Stomach (tissue), 9 donors: ENCODE data around the gene UMAD1. TPM values are rescaled to one million over a fixed set of nuclear protein-coding genes. Genes with fewer than 3 reads are reported as not detected.

Source experiments
- DNase-seq, 2 donors: peaks; one replicate each; pipeline versions ENCODE4 v3.0.0 to v3.0.0-alpha.2; 2013 to 2019
- H3K27ac ChIP-seq, 5 donors: fragments of 200-600 bp in 4 of 5; sonication (generic) in 4 of 5; one replicate each; pipeline ENCODE4 v1.5.1; 2013 to 2019; ENCODE audit warnings: mild to moderate bottlenecking in 1 of 5, moderate library complexity in 1 of 5
- H3K27me3 ChIP-seq, 3 donors: fragments of 200-600 bp; sonication (generic); one replicate each; pipeline ENCODE4 v1.5.1; 2017 to 2019; ENCODE audit warnings: mixed run types in 1 of 3
- H3K36me3 ChIP-seq, 4 donors: fragments of 200-600 bp; sonication (generic); 1 replicate in 3 of 4; 2 replicates in 1 of 4; pipeline ENCODE4 v1.5.1; 2016 to 2019
- H3K4me1 ChIP-seq, 4 donors: fragments of 200-600 bp; sonication (generic); one replicate each; pipeline ENCODE4 v1.5.1; 2016 to 2019
- H3K4me3 ChIP-seq, 4 donors: fragments of 200-600 bp; sonication (generic) in 3 of 4; one replicate each; pipeline ENCODE4 v1.5.1; 2016 to 2019; ENCODE audit warnings: mild to moderate bottlenecking in 1 of 4
- H3K9me3 ChIP-seq, 4 donors: fragments of 200-600 bp; sonication (generic); one replicate each; pipeline ENCODE4 v1.5.1; 2016 to 2019
- EP300 ChIP-seq: sonication (generic); formaldehyde crosslinking; IDR thresholded peaks from one replicate; pipeline ENCODE4 v1.6.1; 2017; ENCODE audit warnings: antibody characterized with exemption
- POLR2A ChIP-seq, 4 donors: fragments of 450-650 bp; IDR thresholded peaks; one replicate each; pipeline ENCODE4 v1.6.1; 2016; ENCODE audit warnings: antibody characterized with exemption in 4 of 4, control low read depth in 2 of 4, mild to moderate bottlenecking in 1 of 4, moderate library complexity in 1 of 4
- POLR2AphosphoS5 ChIP-seq, 3 donors: sonication (generic); formaldehyde crosslinking; IDR thresholded peaks; one replicate each; pipeline ENCODE4 v1.6.1; 2016; ENCODE audit warnings: antibody characterized with exemption in 3 of 3
- WGBS, 5 donors: extraction: QIAGEN DNeasy Blood & Tissue Kit in 3 of 5; methylation state at CpG; one replicate each; pipeline versions ENCODE4 v1.1.5 to v1.1.7; 2013 to 2018; 5-methylcytosine and 5-hydroxymethylcytosine counted together
- intact Hi-C: fragments of 100-400 bp; cut with DNase I; formaldehyde crosslinking; loops from one replicate; pipeline ENCODE4 v1.15.1; 2023; ENCODE audit warnings: low total_unique reads
- polyA plus RNA-seq, 3 donors: library from polyadenylated mRNA; stranded (reverse); fragments of 200-250 nt; gene quantifications; one replicate each; pipeline ENCODE4 v1.2.3, GENCODE V29; 2013
- total RNA-seq, 5 donors: library from RNA; depleted of rRNA; stranded (reverse); fragments of >200 nt; gene quantifications; one replicate each; pipeline versions ENCODE4 v1.1.0 to v1.2.3, GENCODE V29; 2014 to 2016
- TF ChIP-seq, protein P1 (sequence below), 7 experiments: fragments of 450-650 bp in 4 of 7; fragments of 200-600 bp in 3 of 7; sonication (generic) in 3 of 7; IDR thresholded peaks; one replicate each; pipeline ENCODE4 v1.5.1; 2016 to 2019; ENCODE audit warnings: antibody characterized with exemption in 7 of 7, control low read depth in 2 of 7, mild to moderate bottlenecking in 1 of 7
- donor health status: healthy with polysubstance abuse.
- donor health status: Bipolar disorder and iron deficiency.
- donor health status: healthy.

The UMAD1 gene
- total and polyA plus RNA-seq, 8 donors, result 7.8 to 175 (median 30.1) TPM

DNA sequence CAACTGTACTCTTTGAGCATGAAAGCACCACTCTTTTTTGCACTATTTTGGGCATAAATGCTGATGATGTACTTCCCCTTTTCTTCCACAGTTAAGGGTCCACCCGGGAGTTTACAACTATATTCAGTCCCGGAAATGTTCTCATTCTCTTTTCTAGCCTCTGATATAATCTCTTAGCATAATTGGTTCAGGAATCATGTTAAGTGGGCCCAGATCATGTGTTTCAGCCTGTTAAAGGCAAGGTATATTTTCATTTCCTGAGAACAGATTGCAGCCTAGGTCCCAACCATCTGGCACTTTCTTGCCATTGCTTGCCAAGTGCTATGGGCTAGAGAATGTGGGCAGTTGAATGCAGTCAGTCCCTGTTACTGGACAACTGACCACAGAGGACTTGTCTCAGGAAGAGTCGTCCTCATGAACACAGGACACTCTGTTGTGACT, 216.6 kb downstream of the UMAD1 start:
- H3K27ac ChIP-seq, result peak overlapping the region in 1 of 5 donors; percentile 30
- peaks cover 0 to 18% (median 14%) of the 10 kb centered on the region in 4 donors for H3K9me3 ChIP-seq
- peak in 1 of 2 donors; percentile 20 for DNase-seq
- no peak for TF ChIP-seq EP300
- TF ChIP-seq, protein P1, sequence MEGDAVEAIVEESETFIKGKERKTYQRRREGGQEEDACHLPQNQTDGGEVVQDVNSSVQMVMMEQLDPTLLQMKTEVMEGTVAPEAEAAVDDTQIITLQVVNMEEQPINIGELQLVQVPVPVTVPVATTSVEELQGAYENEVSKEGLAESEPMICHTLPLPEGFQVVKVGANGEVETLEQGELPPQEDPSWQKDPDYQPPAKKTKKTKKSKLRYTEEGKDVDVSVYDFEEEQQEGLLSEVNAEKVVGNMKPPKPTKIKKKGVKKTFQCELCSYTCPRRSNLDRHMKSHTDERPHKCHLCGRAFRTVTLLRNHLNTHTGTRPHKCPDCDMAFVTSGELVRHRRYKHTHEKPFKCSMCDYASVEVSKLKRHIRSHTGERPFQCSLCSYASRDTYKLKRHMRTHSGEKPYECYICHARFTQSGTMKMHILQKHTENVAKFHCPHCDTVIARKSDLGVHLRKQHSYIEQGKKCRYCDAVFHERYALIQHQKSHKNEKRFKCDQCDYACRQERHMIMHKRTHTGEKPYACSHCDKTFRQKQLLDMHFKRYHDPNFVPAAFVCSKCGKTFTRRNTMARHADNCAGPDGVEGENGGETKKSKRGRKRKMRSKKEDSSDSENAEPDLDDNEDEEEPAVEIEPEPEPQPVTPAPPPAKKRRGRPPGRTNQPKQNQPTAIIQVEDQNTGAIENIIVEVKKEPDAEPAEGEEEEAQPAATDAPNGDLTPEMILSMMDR (IDR thresholded peaks at IDR 0.05), result no peak
- no peak for TF ChIP-seq POLR2AphosphoS5 (IDR thresholded peaks at IDR 0.05)
- no peak for TF ChIP-seq POLR2A (IDR thresholded peaks at IDR 0.05)
- no peaks in the 10 kb centered on the region for H3K27me3 ChIP-seq
- H3K4me1 ChIP-seq, result peaks cover 0 to 14% (median 5%) of the 10 kb centered on the region in 4 donors
- WGBS, 5 donors, result 70 to 85% (median 78%) methylated on average over 3 of the region's 3 CpGs
- H3K4me3 ChIP-seq, result no peak overlapping the region
- H3K36me3 ChIP-seq, result peaks cover 0 to 8% (median 3%) of the 10 kb centered on the region in 4 donors
- intact Hi-C loops, result no loop called here

DNA sequence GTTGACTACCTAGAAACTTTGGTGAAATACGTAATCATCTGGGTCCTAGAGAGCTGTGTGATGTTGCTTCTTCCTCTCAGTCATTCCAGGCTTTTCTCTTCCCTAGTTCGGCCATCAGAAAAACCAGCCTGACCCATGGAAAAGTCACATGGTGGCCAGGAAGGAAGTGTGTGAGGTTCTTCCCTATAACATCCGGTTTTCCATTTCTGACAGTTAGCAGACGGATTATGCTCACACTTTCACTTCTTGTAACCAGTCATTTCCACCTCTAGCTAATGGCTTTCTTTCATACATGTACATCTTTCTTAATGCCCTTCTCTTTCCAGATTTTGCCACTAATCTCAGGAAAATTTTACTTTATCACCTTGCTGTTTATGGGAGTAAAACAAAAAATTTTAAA, 218.0 kb downstream of the UMAD1 start:
- intact Hi-C loops, result no loop called here
- Histone ChIP-seq H3K4me1 (peaks cover 0 to 18% (median 5%) of the 10 kb centered on the region in 4 donors), H3K27ac (no peak overlapping the region), H3K4me3 (no peak overlapping the region), H3K36me3 (peaks cover 0 to 8% (median 3%) of the 10 kb centered on the region in 4 donors), H3K27me3 (no peaks in the 10 kb centered on the region), H3K9me3 (peaks cover 0 to 18% (median 14%) of the 10 kb centered on the region in 4 donors)
- WGBS, 5 donors, result 76 to 85% (median 77%) methylated on average over 4 of the region's 4 CpGs
- DNase-seq, result peak in 1 of 2 donors; percentile 17
- TF ChIP-seq, protein P1 (IDR thresholded peaks at IDR 0.05), result no peak
- TF ChIP-seq POLR2A (IDR thresholded peaks at IDR 0.05), result no peak
- no peak for TF ChIP-seq POLR2AphosphoS5 (IDR thresholded peaks at IDR 0.05)
- TF ChIP-seq EP300, result no peak

DNA sequence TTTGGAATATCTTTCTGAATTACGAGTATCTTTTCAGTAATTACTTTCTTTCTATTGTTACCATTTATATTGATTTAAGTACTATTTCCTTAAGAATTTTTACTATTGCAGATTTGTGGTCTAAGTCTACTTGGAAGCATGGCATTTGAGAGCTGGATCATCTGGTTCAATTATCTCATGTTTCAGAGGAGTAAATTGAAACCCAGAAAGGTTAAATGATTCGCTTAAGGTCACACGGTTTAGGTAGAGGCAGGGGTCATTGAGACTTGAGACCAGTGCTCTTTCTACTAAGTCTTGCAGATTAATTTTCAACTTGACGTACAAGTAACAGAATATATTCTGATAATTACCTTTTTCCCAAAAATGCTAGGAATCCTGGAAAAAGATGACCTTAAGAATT, 218.9 kb downstream of the UMAD1 start:
- H3K27me3 ChIP-seq, result no peaks in the 10 kb centered on the region
- peaks cover 0 to 8% (median 3%) of the 10 kb centered on the region in 4 donors for H3K36me3 ChIP-seq
- H3K4me1 ChIP-seq, result peaks cover 0 to 18% (median 5%) of the 10 kb centered on the region in 4 donors
- intact Hi-C loops, result no loop called here
- peaks cover 0 to 16% (median 13%) of the 10 kb centered on the region in 4 donors for H3K9me3 ChIP-seq
- TF ChIP-seq EP300 (no peak), POLR2AphosphoS5 (IDR thresholded peaks at IDR 0.05) (no peak), POLR2A (IDR thresholded peaks at IDR 0.05) (no peak)
- TF ChIP-seq, protein P1 (IDR thresholded peaks at IDR 0.05), result no peak
- no peak overlapping the region for H3K27ac ChIP-seq
- WGBS, 5 donors, result 93 to 97% (median 96%) methylated on average over 4 of the region's 4 CpGs
- H3K4me3 ChIP-seq, result no peak overlapping the region
- no peak for DNase-seq

DNA sequence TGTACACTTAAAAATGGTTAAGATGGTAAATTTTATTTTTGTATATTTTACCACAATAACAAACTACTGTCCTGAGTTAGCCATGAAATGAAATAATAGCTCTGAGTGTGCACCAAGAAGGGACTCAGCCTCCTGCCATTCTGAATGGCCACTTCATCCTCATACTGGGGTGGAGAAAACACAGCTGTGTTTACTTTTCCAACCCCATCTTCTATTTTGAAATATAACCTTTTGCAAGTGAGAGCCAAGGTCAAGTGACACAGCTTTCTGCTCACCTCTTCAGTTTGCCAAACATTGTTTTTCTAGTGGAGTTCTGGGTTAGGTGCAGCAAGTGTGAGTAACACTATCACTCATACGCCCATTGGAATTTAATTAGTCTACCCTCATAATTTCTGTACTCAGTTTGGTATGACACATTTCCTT, 220.7 kb downstream of the UMAD1 start:
- TF ChIP-seq, protein P1 (IDR thresholded peaks at IDR 0.05), result no peak
- peak in 1 of 3 donors; percentile 50 for TF ChIP-seq POLR2AphosphoS5 (IDR thresholded peaks at IDR 0.05)
- Histone ChIP-seq H3K36me3 (no peaks in the 10 kb centered on the region), H3K4me3 (no peak overlapping the region), H3K27ac (no peak overlapping the region), H3K4me1 (peaks cover 0 to 18% (median 5%) of the 10 kb centered on the region in 4 donors), H3K27me3 (no peaks in the 10 kb centered on the region), H3K9me3 (no peaks in the 10 kb centered on the region)
- intact Hi-C loops, result no loop called here
- 41 to 81% (median 58%) methylated on average over 1 of the region's 1 CpG for WGBS, 5 donors
- peak in 1 of 2 donors; percentile 15 for DNase-seq
